A673 (cell line): Measurements from ENCODE around the gene OBP2B. TPM values are rescaled to one million over a fixed set of nuclear protein-coding genes. Genes with fewer than 3 reads are reported as not detected.
"Not testable (repeated sequence)": the region's sequence is repeated elsewhere in the genome, so short reads cannot be mapped to it uniquely, and the experiment has no call there.

Experiments used
- BruUV-seq: library from RNA; stranded (reverse); fragments of 400-500 nt; replicated peaks from 2 replicates; lab custom pipeline; 2021; lab: Mats Ljungman, UMichigan
- CTCF ChIA-PET: fragments of 300-600 bp; sonication (Branson Sonifier 250); formaldehyde crosslinking; loops from one replicate; lab custom pipeline; 2022; ENCODE audit warnings: antibody characterized with exemption; lab: Charles Lee
- POLR2A ChIA-PET: fragments of 300-600 bp; sonication (Branson Sonifier 250); formaldehyde crosslinking; loops from one replicate; lab custom pipeline; 2022; ENCODE audit warnings: antibody characterized with exemption; ENCODE audit not compliant: low non-redundant PET; lab: Charles Lee
- DNase-seq: peaks from one replicate; pipeline ENCODE4 v3.0.0-alpha.2; 2015; ENCODE audit warnings: low spot score
- H3K27ac ChIP-seq: fragments of 200-600 bp; sonication (generic); 2 replicates; pipeline ENCODE4 v1.5.1; 2016; ENCODE audit warnings: mixed run types, low read depth, mild to moderate bottlenecking, mixed read lengths, antibody characterized with exemption, low read length; ENCODE audit not compliant: poor library complexity, severe bottlenecking
- H3K27me3 ChIP-seq: fragments of 200-600 bp; sonication (generic); replicated peaks from 2 replicates; pipeline ENCODE4 v1.6.1; 2017; ENCODE audit warnings: mixed run types, low read depth, mild to moderate bottlenecking, mixed read lengths, antibody characterized with exemption, low read length; ENCODE audit not compliant: insufficient read depth, poor library complexity
- H3K36me3 ChIP-seq: fragments of 200-600 bp; sonication (generic); 2 replicates; pipeline ENCODE4 v1.6.1; 2016; ENCODE audit warnings: mixed run types, mild to moderate bottlenecking, mixed read lengths, antibody characterized with exemption, low read length; ENCODE audit not compliant: insufficient read depth, poor library complexity, severe bottlenecking
- H3K4me1 ChIP-seq: fragments of 200-600 bp; sonication (generic); 2 replicates; pipeline ENCODE4 v1.6.1; 2017; ENCODE audit warnings: mixed run types, mild to moderate bottlenecking, mixed read lengths, antibody characterized with exemption, low read length; ENCODE audit not compliant: insufficient read depth, poor library complexity, severe bottlenecking
- H3K4me3 ChIP-seq: fragments of 200-600 bp; sonication (generic); 2 replicates; pipeline ENCODE4 v1.5.1; 2016; ENCODE audit warnings: low read depth, mixed run types, mild to moderate bottlenecking, mixed read lengths, low read length; ENCODE audit not compliant: poor library complexity, severe bottlenecking
- H3K9me3 ChIP-seq: fragments of 200-600 bp; sonication (generic); 2 replicates; pipeline ENCODE4 v1.6.1; 2016; ENCODE audit warnings: mixed run types, low read depth, mild to moderate bottlenecking, mixed read lengths, antibody characterized with exemption, low read length; ENCODE audit not compliant: poor library complexity, severe bottlenecking
- EZH2 ChIP-seq: fragments of 200-600 bp; sonication (generic); IDR thresholded peaks from 2 replicates; pipeline ENCODE4 v1.6.1; 2017; ENCODE audit warnings: borderline replicate concordance, low read depth, mild to moderate bottlenecking, mixed read lengths, antibody characterized with exemption, low read length; ENCODE audit not compliant: poor library complexity, severe bottlenecking
- intact Hi-C: fragments of 100-400 bp; cut with micrococcal nuclease; formaldehyde crosslinking; loops from one replicate; pipeline ENCODE4 v1.10.0; 2022; ENCODE audit not compliant: unreplicated experiment
- total RNA-seq: library from RNA; stranded (reverse); gene quantifications from 2 replicates; pipeline ENCODE4 v1.2.3, GENCODE V29; 2021
- TF ChIP-seq, protein P1 (sequence below): fragments of 300-800, 200-600 bp; sonication (generic); conservative IDR thresholded peaks from 2 replicates; pipeline ENCODE4 v1.5.1; 2017; ENCODE audit warnings: low read depth, mild to moderate bottlenecking, antibody characterized with exemption, low read length, moderate library complexity, mixed read lengths

OBP2B gene
- total RNA-seq, 1 experiment from 2014 or later = not detected

DNA sequence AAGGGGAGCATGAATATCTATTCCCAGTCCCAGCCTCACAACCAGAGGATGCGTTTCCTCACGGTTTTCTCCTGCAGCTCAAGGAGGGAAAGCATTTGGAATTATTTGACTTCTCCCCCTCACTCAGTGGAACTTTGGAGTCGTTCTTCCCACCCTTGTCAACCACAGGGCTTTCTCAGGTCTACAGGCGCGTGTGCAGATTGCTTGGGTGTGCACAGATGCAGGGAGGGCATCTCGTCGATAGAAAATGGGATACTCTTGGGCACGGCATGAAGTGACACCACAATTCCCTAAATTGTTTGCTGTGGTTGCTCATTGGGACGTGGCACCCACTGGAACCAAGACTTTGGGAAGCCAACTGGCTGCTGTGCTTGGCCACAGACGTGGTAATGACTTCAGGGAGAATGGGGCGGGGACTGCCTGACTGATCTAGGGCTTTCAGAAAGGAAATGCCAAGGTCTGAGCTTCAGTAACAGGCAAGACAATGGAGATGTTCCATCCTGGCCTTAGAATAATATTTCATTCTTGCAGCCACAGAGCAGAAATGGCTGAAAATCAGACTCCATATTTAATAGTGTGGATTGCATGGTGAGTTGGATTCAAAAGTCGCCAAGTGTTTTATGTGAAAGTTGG, 12.2 kb upstream of the OBP2B start:
- no peaks in the 10 kb centered on the region for H3K36me3 ChIP-seq
- ChIA-PET POLR2A (no interaction called here), CTCF (no interaction called here)
- no peaks in the 10 kb centered on the region for H3K9me3 ChIP-seq
- TF ChIP-seq EZH2 = no peak
- TF ChIP-seq, protein P1, sequence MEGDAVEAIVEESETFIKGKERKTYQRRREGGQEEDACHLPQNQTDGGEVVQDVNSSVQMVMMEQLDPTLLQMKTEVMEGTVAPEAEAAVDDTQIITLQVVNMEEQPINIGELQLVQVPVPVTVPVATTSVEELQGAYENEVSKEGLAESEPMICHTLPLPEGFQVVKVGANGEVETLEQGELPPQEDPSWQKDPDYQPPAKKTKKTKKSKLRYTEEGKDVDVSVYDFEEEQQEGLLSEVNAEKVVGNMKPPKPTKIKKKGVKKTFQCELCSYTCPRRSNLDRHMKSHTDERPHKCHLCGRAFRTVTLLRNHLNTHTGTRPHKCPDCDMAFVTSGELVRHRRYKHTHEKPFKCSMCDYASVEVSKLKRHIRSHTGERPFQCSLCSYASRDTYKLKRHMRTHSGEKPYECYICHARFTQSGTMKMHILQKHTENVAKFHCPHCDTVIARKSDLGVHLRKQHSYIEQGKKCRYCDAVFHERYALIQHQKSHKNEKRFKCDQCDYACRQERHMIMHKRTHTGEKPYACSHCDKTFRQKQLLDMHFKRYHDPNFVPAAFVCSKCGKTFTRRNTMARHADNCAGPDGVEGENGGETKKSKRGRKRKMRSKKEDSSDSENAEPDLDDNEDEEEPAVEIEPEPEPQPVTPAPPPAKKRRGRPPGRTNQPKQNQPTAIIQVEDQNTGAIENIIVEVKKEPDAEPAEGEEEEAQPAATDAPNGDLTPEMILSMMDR = no peak
- BruUV-seq = no TSS peak
- no peak overlapping the region for H3K27ac ChIP-seq
- intact Hi-C loops = no loop called here
- peaks cover 12% of the 10 kb centered on the region for H3K27me3 ChIP-seq
- no peaks in the 10 kb centered on the region for H3K4me1 ChIP-seq
- DNase-seq = no peak
- no peak overlapping the region for H3K4me3 ChIP-seq

DNA sequence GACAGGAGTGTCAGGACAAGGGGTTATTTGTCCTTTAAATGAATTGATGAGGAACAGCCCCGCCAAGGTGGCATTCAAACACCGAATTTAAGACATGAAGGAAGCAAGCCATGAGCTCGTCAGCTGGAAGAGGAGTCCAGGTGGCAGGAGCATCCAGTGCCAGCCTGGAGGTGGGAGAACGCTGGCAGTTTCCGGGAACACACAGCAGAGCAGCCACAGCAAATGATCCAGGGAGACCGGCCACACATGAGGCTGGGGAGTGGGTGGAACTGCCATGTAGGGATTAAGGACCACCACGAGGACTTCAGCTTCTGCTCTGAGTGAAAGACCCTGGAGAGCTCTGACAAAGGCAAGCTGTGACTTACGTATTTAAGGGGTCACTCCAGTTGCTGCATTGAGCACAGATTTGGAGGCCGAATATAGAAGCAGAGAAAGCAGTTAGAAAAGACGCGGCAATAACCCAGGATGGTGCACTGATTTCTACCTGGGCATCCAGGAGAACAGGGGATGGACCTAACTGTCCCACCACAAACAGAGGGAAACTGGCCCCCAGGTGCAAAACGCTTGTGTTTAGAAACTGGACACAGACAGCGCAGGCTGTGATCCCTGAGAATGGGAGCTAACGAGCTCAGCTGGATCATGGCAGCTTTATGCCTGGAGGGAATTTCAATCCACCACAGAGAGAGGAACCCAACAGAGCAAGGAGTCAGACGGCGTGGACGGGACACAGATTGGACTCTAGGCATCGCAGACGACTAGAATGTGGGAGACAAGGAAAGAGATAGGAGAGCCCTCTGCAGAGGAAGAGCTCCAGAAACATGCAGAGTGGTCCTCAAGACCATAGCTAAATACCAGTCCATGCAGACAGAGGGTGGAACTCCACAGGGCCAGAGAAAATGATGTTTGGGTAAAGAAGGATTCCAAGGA, 9.3 kb upstream of the OBP2B start:
- H3K4me1 ChIP-seq, POLR2A ChIA-PET, H3K4me3 ChIP-seq, CTCF ChIA-PET, BruUV-seq, H3K36me3 ChIP-seq, H3K9me3 ChIP-seq, intact Hi-C loops, DNase-seq, H3K27ac ChIP-seq: not testable (repeated sequence)
- H3K27me3 ChIP-seq = peaks cover 30% of the 10 kb centered on the region

DNA sequence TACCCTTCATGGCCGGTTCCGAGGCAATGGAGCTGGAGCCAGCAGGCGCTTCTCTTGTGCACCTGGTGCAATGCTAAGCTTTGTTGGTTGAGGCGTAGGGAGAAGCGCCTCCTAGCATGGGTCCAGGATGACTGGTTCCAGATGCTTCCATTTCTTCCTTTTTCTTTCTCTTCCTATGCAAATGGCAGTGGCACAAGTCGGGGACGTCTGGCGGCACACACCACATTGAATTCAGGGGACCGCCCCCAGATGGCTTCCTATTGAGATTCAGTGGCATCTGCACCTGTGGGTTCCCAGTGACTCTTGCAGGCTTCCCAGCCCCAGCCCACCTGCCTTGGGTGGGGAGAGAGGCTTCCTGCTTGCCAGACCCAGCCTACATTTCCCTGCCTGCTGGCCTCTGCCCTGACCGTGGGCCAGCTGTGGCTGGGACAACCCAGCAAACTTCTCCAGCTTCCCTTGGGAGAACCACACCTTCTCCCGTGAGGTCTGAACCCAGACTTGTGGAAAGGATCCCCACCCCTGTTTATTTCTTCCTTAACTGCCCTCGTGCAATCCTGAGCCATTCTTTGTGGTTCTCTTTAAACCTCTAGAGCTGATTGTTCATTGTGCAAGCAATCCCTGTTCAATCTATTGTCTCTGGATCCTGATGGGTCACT, 8.4 kb upstream of the OBP2B start:
- H3K36me3 ChIP-seq, intact Hi-C loops, H3K9me3 ChIP-seq, DNase-seq, BruUV-seq, CTCF ChIA-PET, H3K4me1 ChIP-seq, H3K27ac ChIP-seq, POLR2A ChIA-PET, H3K4me3 ChIP-seq: not testable (repeated sequence)
- H3K27me3 ChIP-seq = peaks cover 37% of the 10 kb centered on the region

DNA sequence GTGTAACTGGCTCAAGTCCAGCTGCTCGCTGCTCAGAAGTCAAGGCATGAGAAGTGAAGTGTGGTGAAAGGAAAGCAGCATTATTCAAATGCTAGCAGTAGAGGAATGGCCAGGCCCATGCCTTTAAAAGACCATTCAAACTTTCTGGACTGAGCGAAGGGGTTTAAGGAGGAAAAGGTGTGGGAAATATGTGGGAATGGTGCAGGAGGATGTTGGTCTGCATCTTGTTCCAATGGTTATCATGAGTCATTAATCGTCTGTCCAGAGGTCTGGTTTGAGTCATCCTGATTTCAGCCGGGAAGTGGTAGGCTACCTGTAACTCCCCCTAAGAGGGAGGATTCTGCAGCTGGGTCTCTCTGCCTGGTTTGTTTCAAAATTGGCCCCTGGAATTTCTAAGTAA, 5.2 kb upstream of the OBP2B start:
- BruUV-seq, H3K4me3 ChIP-seq, H3K9me3 ChIP-seq, CTCF ChIA-PET, H3K4me1 ChIP-seq, DNase-seq, POLR2A ChIA-PET, intact Hi-C loops, H3K27ac ChIP-seq, H3K36me3 ChIP-seq: not testable (repeated sequence)
- peaks cover 53% of the 10 kb centered on the region for H3K27me3 ChIP-seq
